T-helper 17 cell (primary cell): ENCODE results near the gene DHX35. TPM values are rescaled to one million over a fixed set of nuclear protein-coding genes. Genes with fewer than 3 reads are reported as not detected.

Experiments used
- ATAC-seq: fragments of 150-1000 bp; cut with Tn5 transposase; 2 replicates; pipeline ENCODE4 v1.10.0; 2021; ENCODE audit warnings: mild to moderate bottlenecking, moderate library complexity
- DNase-seq, 3 donors: peaks; one replicate each; pipeline versions ENCODE4 v3.0.0 to v3.0.0-alpha.2; 2020 to 2021
- H3K9me3 ChIP-seq: one replicate; pipeline ENCODE4 v1.7.0; 2013; ENCODE audit warnings: low read length, mild to moderate bottlenecking; ENCODE audit not compliant: control insufficient read depth, poor library complexity, severe bottlenecking
- H3K27ac Mint-ChIP-seq: one replicate; pipeline ENCODE4 v1.8.0; 2022; ENCODE audit warnings: mild to moderate bottlenecking, moderate library complexity, mixed read lengths
- H3K27me3 Mint-ChIP-seq: one replicate; pipeline ENCODE4 v1.8.0; 2022; ENCODE audit warnings: mixed read lengths
- H3K36me3 Mint-ChIP-seq: one replicate; pipeline ENCODE4 v1.8.0; 2022; ENCODE audit warnings: low read depth, mixed read lengths
- H3K4me1 Mint-ChIP-seq: one replicate; pipeline ENCODE4 v1.8.0; 2022; ENCODE audit warnings: mild to moderate bottlenecking, mixed read lengths
- H3K4me3 Mint-ChIP-seq: one replicate; pipeline ENCODE4 v1.8.0; 2022; ENCODE audit warnings: mild to moderate bottlenecking, moderate library complexity, mixed read lengths
- total RNA-seq, 4 donors: library from RNA in 2 of 4; stranded (reverse) in 2 of 4; gene quantifications; one replicate each; pipeline ENCODE4 v1.2.3 and lab custom pipeline; 2022 to 2026

DHX35 gene
- total RNA-seq, 2 donors from 2014 or later, result 8.0 to 9.9 TPM

DNA sequence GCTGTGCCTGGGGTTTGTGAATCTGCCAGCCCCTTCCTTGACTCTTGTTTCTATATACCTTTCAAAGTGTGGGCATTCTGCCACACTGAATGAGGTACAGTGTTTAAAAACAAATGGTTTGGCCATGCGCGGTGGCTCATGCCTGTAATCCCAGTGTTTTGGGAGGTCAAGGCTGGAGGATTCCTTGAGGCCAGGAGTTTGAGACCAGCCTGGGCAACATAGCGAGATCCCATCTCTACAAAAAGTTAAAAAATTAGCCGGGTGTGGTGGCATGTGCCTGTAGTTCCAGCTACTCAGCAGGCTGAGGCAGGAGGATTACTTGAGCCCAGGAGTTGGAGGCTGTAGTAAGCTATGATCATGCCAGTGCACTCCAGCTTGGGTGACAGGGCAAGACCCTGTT lies 30.2 kb upstream of the DHX35 start:
- no peak for ATAC-seq
- H3K27me3 Mint-ChIP-seq, result no peaks in the 10 kb centered on the region
- peaks cover 11% of the 10 kb centered on the region for H3K4me1 Mint-ChIP-seq
- DNase-seq, result no peak
- no peaks in the 10 kb centered on the region for H3K9me3 ChIP-seq
- no peaks in the 10 kb centered on the region for H3K36me3 Mint-ChIP-seq
- H3K4me3 Mint-ChIP-seq, result no peak overlapping the region
- no peak overlapping the region for H3K27ac Mint-ChIP-seq

DNA sequence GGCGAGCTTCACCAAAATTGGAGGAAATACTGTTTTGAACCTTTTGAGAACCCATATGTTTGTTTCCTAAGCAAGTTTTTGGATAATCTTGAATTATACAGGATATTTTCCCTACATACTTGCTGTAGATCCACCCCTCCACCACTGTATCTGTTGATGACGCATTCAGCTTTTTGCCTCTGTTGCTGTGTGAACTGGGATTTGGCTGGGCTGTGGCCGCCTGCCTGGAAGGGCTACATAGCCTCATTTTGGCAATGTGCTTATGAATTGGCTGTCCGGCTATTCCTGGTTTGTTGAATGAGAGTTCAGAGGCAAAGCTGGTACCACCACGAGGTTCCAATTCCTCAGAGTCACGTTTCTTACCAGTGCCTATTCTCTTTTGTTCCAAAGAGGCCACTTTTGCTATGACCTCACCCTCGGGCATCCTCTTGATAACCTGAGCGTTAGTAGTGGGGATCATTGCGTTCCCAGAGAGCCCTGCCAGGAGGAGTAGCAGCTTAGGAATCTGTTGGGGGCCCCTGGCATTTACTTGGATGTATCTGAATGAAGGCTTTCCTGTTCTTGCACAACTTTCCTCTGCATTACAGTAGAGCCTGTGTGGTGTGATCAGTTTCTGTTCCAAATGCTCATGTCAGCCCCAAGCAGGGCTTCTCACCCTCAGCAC lies 29.6 kb upstream of the DHX35 start:
- H3K27me3 Mint-ChIP-seq, result no peaks in the 10 kb centered on the region
- no peaks in the 10 kb centered on the region for H3K36me3 Mint-ChIP-seq
- H3K4me1 Mint-ChIP-seq, result peaks cover 11% of the 10 kb centered on the region
- no peaks in the 10 kb centered on the region for H3K9me3 ChIP-seq
- no peak overlapping the region for H3K27ac Mint-ChIP-seq
- no peak for ATAC-seq
- no peak overlapping the region for H3K4me3 Mint-ChIP-seq
- no peak for DNase-seq

DNA sequence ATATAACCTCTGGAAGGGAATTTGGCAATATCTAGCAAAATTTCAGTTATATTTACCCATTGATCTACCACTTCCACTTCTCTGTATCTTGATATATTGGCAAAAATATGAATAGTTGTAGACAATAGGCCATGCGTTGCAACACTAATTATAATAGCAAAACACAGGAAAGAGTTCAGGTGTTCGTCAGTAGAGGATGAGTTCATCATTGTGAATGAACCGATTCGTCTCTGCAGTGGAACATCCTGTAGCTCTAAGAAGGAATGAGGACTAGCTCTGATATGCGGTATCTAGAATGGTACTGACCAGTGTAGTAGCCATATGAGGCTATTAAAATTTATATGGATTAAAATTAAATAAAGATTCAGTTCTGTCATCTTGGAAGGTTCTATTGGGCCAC lies 27.6 kb upstream of the DHX35 start:
- ATAC-seq, result no peak
- no peak for DNase-seq
- peaks cover 8% of the 10 kb centered on the region for H3K4me1 Mint-ChIP-seq
- no peak overlapping the region for H3K4me3 Mint-ChIP-seq
- no peaks in the 10 kb centered on the region for H3K9me3 ChIP-seq
- H3K27me3 Mint-ChIP-seq, result no peaks in the 10 kb centered on the region
- peaks cover 2% of the 10 kb centered on the region for H3K36me3 Mint-ChIP-seq
- no peak overlapping the region for H3K27ac Mint-ChIP-seq

DNA sequence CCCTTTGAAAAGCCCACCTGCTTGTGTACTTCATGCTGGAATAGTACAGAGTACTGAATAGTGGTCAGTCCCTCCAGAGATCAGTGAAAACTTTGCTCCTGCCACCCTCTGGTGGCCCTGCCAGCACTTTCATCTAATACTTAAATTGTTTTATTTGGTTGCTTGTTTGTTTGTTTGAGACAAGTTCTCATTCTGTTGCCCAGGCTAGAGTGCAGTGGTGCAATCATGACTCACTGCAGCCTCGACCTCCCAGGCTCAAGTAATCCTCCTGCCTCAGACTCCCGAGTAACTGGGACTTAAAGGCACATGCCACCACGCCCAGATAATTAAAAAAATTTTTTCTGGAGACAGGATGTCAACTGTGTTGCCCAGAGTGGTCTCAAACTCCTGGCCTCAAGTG lies 26.9 kb upstream of the DHX35 start:
- H3K27ac Mint-ChIP-seq, result no peak overlapping the region
- no peaks in the 10 kb centered on the region for H3K9me3 ChIP-seq
- no peaks in the 10 kb centered on the region for H3K27me3 Mint-ChIP-seq
- ATAC-seq (no peak), DNase-seq (no peak)
- H3K4me1 Mint-ChIP-seq, result peaks cover 6% of the 10 kb centered on the region
- no peak overlapping the region for H3K4me3 Mint-ChIP-seq
- peaks cover 2% of the 10 kb centered on the region for H3K36me3 Mint-ChIP-seq

DNA sequence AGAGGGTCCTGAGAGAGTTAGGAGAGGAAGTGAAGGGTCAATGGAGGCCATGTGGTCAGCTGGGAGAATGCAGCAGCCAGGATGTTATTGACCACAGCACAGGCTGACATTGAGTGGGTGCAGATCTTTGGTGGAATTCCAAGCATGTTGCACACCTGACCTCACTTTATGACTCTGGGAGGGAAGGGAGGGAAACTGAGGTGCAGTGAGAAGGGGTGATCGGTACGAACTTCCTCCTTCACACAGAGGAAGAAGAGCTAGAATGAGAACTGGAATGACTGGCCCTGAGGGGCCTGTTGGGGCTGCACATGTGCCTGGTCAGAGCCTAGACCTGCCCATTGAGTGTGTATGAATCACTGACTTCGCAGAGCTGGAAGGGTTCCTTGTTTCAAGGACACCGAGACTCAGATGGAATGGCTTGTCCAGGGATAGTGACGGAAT lies 26.2 kb upstream of the DHX35 start:
- H3K9me3 ChIP-seq, result no peaks in the 10 kb centered on the region
- Mint-ChIP-seq H3K27me3 (no peaks in the 10 kb centered on the region), H3K27ac (no peak overlapping the region), H3K36me3 (peaks cover 2% of the 10 kb centered on the region), H3K4me3 (no peak overlapping the region), H3K4me1 (peaks cover 6% of the 10 kb centered on the region)
- ATAC-seq (no peak), DNase-seq (no peak)

DNA sequence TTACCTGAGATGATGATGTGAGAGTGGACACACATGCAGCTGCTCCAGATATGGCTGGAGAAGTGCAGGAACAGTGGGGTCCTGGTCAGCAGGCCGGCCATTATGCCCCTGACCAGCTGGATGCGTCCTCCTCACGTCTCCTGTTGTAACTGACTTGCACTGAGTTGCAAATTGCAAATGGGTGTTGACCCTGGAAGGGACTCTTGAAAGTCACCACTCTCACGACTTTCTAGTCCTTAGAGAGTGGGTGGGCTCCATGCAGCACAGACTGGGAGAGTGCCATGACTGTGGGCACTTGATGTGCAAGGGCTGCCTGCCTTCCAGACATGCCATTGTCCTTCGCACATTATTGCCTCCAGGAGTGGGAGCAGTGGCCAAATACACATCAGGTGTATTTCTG lies 25.1 kb upstream of the DHX35 start:
- Mint-ChIP-seq H3K4me1 (peaks cover 6% of the 10 kb centered on the region), H3K36me3 (peaks cover 2% of the 10 kb centered on the region), H3K27ac (no peak overlapping the region), H3K27me3 (no peaks in the 10 kb centered on the region), H3K4me3 (no peak overlapping the region)
- no peak for DNase-seq
- no peak for ATAC-seq
- no peaks in the 10 kb centered on the region for H3K9me3 ChIP-seq

DNA sequence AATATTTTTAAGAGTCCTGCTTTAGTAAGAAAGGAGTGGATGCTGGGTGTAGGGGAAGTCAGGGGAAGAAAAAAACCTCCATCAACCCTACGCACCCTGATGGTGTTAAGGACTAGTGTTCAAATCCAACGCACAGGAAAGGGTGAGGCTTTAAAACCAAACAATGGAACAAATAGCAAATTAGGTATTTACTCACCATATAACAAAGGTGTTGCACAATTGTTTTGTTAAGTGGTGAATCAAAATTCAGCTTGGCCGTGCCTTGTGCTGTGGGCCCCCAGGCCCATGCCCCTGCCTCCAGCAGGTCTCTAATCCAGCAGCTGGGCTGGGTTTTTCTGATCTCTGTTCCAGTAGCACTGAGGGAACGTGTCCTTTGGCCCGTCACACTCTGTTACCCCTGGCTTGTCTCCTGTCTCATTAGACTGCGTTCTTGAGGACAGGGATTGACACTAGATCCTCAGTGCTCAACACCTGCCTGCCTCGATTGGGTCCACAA lies 24.1 kb upstream of the DHX35 start:
- no peak overlapping the region for H3K4me3 Mint-ChIP-seq
- ATAC-seq, result no peak
- DNase-seq, result no peak
- H3K27me3 Mint-ChIP-seq, result no peaks in the 10 kb centered on the region
- H3K9me3 ChIP-seq, result no peaks in the 10 kb centered on the region
- no peak overlapping the region for H3K27ac Mint-ChIP-seq
- peaks cover 6% of the 10 kb centered on the region for H3K4me1 Mint-ChIP-seq
- H3K36me3 Mint-ChIP-seq, result peaks cover 2% of the 10 kb centered on the region

DNA sequence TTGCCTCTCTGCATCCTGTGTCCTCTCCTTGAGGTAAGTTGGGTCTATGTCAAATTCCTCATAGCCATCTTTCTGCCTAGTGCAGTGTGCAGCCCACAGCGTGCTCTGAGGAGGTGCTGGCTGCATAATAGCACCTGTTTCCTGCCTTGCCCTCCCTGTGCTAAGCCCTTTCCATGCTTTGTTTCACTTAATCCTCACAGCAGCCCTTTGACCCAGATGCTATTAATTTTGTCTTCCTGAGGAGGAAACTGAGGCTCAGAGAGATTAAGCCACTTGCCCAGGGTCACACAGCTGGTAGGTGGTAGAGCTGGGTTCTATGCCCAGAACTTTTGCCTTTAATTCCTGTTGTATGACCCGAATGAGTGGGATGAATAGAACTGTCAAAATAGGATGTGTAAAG lies 22.5 kb upstream of the DHX35 start:
- Mint-ChIP-seq H3K4me3 (no peak overlapping the region), H3K4me1 (peaks cover 6% of the 10 kb centered on the region), H3K27ac (no peak overlapping the region), H3K36me3 (peaks cover 2% of the 10 kb centered on the region), H3K27me3 (no peaks in the 10 kb centered on the region)
- DNase-seq, result no peak
- H3K9me3 ChIP-seq, result no peaks in the 10 kb centered on the region
- ATAC-seq, result no peak

DNA sequence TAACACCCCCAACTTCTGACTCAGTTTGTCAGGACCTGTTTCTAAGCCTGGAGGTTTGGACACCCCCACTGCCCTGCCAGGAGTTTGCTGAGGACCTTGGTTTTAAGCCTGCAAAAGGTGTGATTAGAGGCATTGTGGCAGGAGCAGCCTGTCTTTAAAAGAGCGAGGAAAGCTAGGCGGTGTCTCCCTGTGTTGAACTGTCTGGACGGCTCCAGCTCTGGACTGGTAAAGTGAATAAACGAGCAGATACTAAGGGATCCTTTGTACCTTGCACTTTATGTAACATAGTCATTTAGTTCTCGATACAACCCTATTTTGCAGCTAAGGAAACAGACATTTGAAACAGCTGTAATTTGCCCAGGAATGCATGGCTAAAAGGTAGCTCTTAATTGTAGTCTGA lies 21.5 kb upstream of the DHX35 start:
- Mint-ChIP-seq H3K4me1 (peaks cover 6% of the 10 kb centered on the region), H3K27ac (no peak overlapping the region), H3K36me3 (peaks cover 2% of the 10 kb centered on the region)

DNA sequence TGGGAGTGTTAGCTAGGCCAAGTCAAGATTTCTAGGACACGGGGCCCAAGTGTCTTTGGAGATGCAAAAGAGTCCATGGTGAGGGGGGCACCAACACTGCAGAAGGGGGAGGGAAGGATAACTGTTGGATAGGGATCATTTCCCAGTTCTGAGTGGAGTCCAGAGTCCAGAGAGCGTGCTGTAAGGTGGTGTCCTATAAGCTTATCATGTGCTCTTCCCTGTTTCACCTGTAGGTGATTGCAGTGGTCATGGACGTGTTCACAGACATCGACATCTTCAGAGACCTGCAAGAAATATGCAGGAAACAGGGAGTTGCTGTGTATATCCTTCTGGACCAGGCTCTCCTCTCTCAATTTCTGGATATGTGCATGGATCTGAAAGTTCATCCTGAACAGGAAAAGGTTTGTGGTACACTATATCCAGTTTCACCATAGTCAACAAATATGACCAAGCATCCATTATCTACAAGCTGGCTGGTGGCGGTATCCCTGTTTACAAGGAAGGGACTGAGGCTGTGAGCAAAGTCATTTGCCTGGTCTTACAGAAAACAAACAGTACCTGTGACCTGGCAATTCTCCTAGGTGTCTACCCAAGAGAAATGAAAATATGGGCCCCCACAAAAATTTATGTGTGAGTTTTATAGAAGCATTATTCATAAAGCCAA lies 20.3 kb upstream of the DHX35 start:
- DNase-seq, result no peak
- no peaks in the 10 kb centered on the region for H3K9me3 ChIP-seq
- Mint-ChIP-seq H3K4me3 (no peak overlapping the region), H3K36me3 (peaks cover 2% of the 10 kb centered on the region), H3K27ac (no peak overlapping the region), H3K27me3 (no peaks in the 10 kb centered on the region), H3K4me1 (peaks cover 6% of the 10 kb centered on the region)
- no peak for ATAC-seq

More for the DNA sequence above, 21.5 kb upstream of the DHX35 start:
- Mint-ChIP-seq H3K4me3 (no peak overlapping the region), H3K27me3 (no peaks in the 10 kb centered on the region)
- ATAC-seq (no peak), DNase-seq (no peak)
- no peaks in the 10 kb centered on the region for H3K9me3 ChIP-seq

DNA sequence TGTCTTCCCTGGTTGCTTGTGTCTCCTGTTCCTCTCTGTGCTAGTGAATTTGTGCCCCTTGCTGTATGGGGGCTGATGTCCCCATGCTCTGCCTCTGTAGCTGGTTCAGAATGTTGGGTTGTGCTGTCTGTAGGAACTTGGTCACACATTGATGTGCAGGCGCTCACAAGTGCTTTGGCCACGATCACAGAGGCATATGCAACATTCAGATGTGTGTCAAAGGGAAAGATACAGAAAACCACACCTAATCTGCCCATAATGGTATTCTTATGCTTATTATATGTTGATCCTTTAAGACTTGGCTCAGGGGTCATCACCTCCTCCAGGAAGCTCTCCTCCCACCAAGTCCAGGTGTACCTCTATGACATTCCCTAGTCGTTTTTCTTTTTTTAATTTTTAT lies 17.1 kb upstream of the DHX35 start:
- H3K4me1 Mint-ChIP-seq, result no peaks in the 10 kb centered on the region
- H3K36me3 Mint-ChIP-seq, result no peaks in the 10 kb centered on the region
- DNase-seq (no peak), ATAC-seq (no peak)
- H3K9me3 ChIP-seq, result no peaks in the 10 kb centered on the region
- H3K27me3 Mint-ChIP-seq, result no peaks in the 10 kb centered on the region
- H3K4me3 Mint-ChIP-seq, result no peak overlapping the region
- H3K27ac Mint-ChIP-seq, result peak overlapping the region; percentile 41

DNA sequence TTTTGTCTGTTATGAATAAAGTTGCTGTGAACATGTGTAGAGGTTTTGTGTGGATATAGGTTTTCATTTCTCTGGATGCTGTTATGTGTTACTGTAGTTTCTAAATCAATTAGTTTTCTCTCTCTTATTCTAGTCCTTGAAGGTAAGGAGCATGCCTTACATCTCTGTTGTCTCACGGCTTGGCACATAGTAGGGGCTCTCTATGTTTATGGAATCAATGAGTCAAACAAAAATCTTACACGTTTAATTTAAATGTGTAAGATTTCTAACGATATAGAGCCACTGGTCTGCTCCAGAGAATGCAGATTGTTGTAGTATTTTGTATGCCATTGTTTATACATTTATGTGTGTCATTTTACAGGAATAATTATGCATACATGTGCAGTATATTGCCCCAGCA lies 15.3 kb upstream of the DHX35 start:
- no peaks in the 10 kb centered on the region for H3K4me1 Mint-ChIP-seq
- ATAC-seq, result no peak

DNA sequence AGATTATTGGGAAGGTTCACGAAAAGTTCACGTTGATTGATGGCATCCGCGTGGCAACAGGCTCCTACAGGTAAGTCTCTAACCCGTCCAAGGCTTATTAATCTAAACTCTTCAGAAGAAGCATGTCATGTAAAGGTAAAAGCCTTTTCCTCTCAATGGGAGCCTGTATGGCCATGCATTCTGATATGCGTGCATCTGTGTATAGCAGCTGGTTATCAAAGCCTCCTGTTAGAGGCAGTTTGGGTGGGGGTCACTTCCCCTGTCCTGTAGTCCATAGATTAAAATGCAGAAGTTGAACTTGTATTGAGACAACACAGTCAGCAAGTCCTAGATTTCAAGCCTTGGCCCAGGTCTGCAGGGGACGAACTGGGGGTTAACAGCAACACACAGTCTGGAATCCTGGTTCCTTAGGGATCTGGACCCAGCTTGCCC lies 14.2 kb upstream of the DHX35 start:
- Mint-ChIP-seq H3K27me3 (no peaks in the 10 kb centered on the region), H3K27ac (no peak overlapping the region), H3K36me3 (no peaks in the 10 kb centered on the region), H3K4me3 (no peak overlapping the region), H3K4me1 (no peaks in the 10 kb centered on the region)
- DNase-seq (no peak), ATAC-seq (no peak)
- no peaks in the 10 kb centered on the region for H3K9me3 ChIP-seq

More for the DNA sequence above, 15.3 kb upstream of the DHX35 start:
- no peaks in the 10 kb centered on the region for H3K9me3 ChIP-seq
- Mint-ChIP-seq H3K36me3 (no peaks in the 10 kb centered on the region), H3K4me3 (no peak overlapping the region), H3K27ac (no peak overlapping the region), H3K27me3 (no peaks in the 10 kb centered on the region)
- DNase-seq, result no peak

DNA sequence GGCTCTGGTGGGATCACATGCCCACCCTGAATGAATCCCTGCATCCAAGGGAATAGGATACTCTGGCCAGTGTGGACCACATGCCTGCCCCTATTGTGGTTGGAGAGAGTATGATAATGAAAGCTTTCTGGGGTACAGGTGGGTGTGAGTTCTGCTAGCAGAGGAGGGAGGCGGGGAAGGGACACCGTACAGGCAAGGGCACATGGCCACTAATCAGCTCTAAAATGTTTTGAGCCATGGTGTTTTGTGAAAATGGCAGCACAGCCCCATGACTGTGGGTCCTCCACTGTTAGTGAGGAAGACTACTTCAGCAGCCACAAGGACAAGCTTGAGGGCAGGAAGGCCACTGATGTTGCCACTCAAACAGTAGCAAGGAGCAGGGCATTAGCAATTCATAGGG lies 11.9 kb upstream of the DHX35 start:
- no peak overlapping the region for H3K27ac Mint-ChIP-seq
- DNase-seq, result no peak
- H3K4me3 Mint-ChIP-seq, result no peak overlapping the region
- H3K27me3 Mint-ChIP-seq, result no peaks in the 10 kb centered on the region
- no peak for ATAC-seq
- H3K4me1 Mint-ChIP-seq, result no peaks in the 10 kb centered on the region
- H3K36me3 Mint-ChIP-seq, result no peaks in the 10 kb centered on the region
- H3K9me3 ChIP-seq, result no peaks in the 10 kb centered on the region
